Peyer's patch (tissue), 4 donors: ENCODE measurements around the gene GFPT2. TPM values are rescaled to one million over a fixed set of nuclear protein-coding genes. Genes with fewer than 3 reads are reported as not detected.
A peak's percentile ranks its signal among the peaks of the same experiment; 100 is the strongest.

ENCODE experiments used
- DNase-seq, 3 donors: peaks; one replicate each; pipeline ENCODE4 v3.0.0-alpha.2; 2017 to 2019
- H3K27ac ChIP-seq, 4 donors: fragments of 200-600 bp; sonication (generic); one replicate each; pipeline ENCODE4 v1.5.1; 2016 to 2019
- H3K27me3 ChIP-seq, 2 donors: fragments of 200-600 bp; sonication (generic); one replicate each; pipeline ENCODE4 v1.5.1; 2019
- H3K36me3 ChIP-seq, 3 donors: fragments of 200-600 bp; sonication (generic); one replicate each; pipeline ENCODE4 v1.5.1; 2016 to 2019
- H3K4me1 ChIP-seq, 4 donors: fragments of 200-600 bp; sonication (generic); one replicate each; pipeline ENCODE4 v1.5.1; 2016 to 2019
- H3K4me3 ChIP-seq, 4 donors: fragments of 200-600 bp; sonication (generic); 1 replicate in 3 of 4; 2 replicates in 1 of 4; pipeline ENCODE4 v1.5.1; 2016 to 2019; ENCODE audit warnings: mild to moderate bottlenecking in 1 of 4
- H3K9me3 ChIP-seq, 4 donors: fragments of 200-600 bp; sonication (generic); one replicate each; pipeline ENCODE4 v1.5.1; 2016 to 2019; ENCODE audit warnings: mild to moderate bottlenecking in 1 of 4
- CTCF ChIP-seq, 6 experiments: fragments of 450-650 bp in 4 of 6; fragments of 200-600 bp in 2 of 6; sonication (generic) in 1 of 6; IDR thresholded peaks; one replicate each; pipeline ENCODE4 v1.5.1; 2017 to 2019; ENCODE audit warnings: antibody characterized with exemption in 6 of 6, mild to moderate bottlenecking in 3 of 6, moderate library complexity in 1 of 6
- POLR2A ChIP-seq, 2 donors: fragments of 450-650 bp; IDR thresholded peaks; one replicate each; pipeline ENCODE4 v1.5.1; 2017; ENCODE audit warnings: antibody characterized with exemption in 2 of 2, mild to moderate bottlenecking in 2 of 2, moderate library complexity in 2 of 2
- total RNA-seq, 4 donors: library from RNA; depleted of rRNA; stranded (reverse); fragments of >200 nt; gene quantifications; one replicate each; pipeline ENCODE4 v1.1.0, GENCODE V29; 2016

GFPT2 gene
- total RNA-seq, 4 donors from 2014 or later, result 4.9 to 86.6 (median 13.1) TPM

- Histone ChIP-seq H3K9me3 (no peaks in the 10 kb centered on the region), H3K27ac (no peak overlapping the region), H3K4me1 (peaks cover 0 to 21% (median 9%) of the 10 kb centered on the region in 4 donors), H3K27me3 (peaks cover 0 to 19% of the 10 kb centered on the region in 2 donors), H3K4me3 (no peak overlapping the region), H3K36me3 (no peaks in the 10 kb centered on the region)
- no peak for DNase-seq
- TF ChIP-seq CTCF (IDR thresholded peaks at IDR 0.05) (no peak), POLR2A (IDR thresholded peaks at IDR 0.05) (no peak)
These were observed 1.8 kb upstream of the GFPT2 start for GRCh38 chr5:180354966-180355365.

GRCh38 chr5:180353980-180354452 lies 880 bp upstream of the GFPT2 start:
- TF ChIP-seq CTCF (IDR thresholded peaks at IDR 0.05) (no peak), POLR2A (IDR thresholded peaks at IDR 0.05) (no peak)
- Histone ChIP-seq H3K4me3 (peak overlapping the region; percentile 39 to 65 (median 56)), H3K9me3 (no peaks in the 10 kb centered on the region), H3K36me3 (no peaks in the 10 kb centered on the region), H3K27me3 (peaks cover 0 to 19% of the 10 kb centered on the region in 2 donors), H3K27ac (peak overlapping the region in 2 of 4 donors; percentile 26 to 65), H3K4me1 (peaks cover 0 to 21% (median 9%) of the 10 kb centered on the region in 4 donors)
- DNase-seq, result no peak

DNA sequence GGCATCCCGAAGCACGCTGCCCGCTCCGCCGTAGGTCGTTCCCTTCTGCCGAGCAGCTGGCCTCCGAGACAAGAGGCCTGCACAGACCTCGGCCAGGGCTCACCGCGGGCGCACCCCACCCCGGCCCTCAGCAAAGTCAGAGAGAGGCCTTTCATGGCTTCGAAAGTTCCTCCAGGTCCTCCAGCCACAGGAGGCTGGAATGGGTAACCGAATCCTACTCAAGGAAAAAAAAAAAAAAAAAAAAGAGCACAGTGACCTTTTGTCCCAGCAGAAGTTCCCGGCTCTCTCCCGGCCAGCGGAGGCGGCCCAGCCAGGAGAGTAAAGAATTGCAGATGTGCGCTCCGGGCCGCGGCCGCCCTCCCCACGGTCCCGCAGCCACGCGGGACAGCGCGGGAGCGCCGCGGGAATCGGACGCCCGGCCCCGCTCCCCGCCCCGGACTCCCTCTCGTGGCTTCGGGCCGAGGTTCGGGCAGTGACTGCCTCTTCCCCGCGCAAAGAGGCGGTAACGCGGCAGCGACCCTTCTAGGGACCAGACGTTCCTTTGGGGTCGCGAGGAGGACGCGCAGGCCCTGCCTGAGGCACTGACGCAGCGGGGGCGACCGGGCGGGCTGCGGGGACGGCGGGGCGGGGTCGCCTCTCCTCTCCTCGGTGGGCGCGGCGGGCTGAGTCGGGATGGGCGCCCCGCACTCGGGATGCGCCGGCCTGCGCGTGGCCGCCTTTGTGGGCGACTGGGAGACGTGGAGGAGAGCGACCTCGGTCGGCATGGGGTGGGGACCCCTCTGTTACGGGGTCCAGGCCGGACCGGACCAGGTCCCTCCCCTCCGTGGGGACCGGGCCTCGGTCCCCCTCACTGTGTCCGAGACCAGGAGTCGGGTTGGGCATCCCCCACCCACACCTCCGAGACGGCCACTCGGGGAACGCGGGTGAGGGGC lies 754 bp downstream of the GFPT2 start:
- H3K27me3 ChIP-seq, result peaks cover 0 to 19% of the 10 kb centered on the region in 2 donors

GRCh38 chr5:180350711-180351465 lies 2.2 kb downstream of the GFPT2 start:
- Histone ChIP-seq H3K4me1 (peaks cover 0 to 21% (median 9%) of the 10 kb centered on the region in 4 donors), H3K36me3 (no peaks in the 10 kb centered on the region), H3K27me3 (peaks cover 0 to 19% of the 10 kb centered on the region in 2 donors), H3K4me3 (no peak overlapping the region), H3K9me3 (no peaks in the 10 kb centered on the region), H3K27ac (no peak overlapping the region)
- no peak for TF ChIP-seq POLR2A (IDR thresholded peaks at IDR 0.05)
- DNase-seq, result no peak

More for the DNA sequence above, 754 bp downstream of the GFPT2 start:
- Histone ChIP-seq H3K36me3 (no peaks in the 10 kb centered on the region), H3K9me3 (no peaks in the 10 kb centered on the region), H3K27ac (peak overlapping the region; percentile 41 to 65 (median 50)), H3K4me1 (peaks cover 0 to 21% (median 9%) of the 10 kb centered on the region in 4 donors), H3K4me3 (peak overlapping the region; percentile 39 to 65 (median 56))
- no peak for DNase-seq
- TF ChIP-seq CTCF (IDR thresholded peaks at IDR 0.05) (peak in 1 of 6 experiments; percentile 8), POLR2A (IDR thresholded peaks at IDR 0.05) (no peak)

GRCh38 chr5:180350296-180350695 lies 2.8 kb downstream of the GFPT2 start:
- Histone ChIP-seq H3K27me3 (peaks cover 0 to 19% of the 10 kb centered on the region in 2 donors), H3K4me1 (peaks cover 0 to 21% (median 9%) of the 10 kb centered on the region in 4 donors), H3K27ac (no peak overlapping the region), H3K9me3 (no peaks in the 10 kb centered on the region), H3K36me3 (no peaks in the 10 kb centered on the region), H3K4me3 (no peak overlapping the region)
- no peak for DNase-seq
- TF ChIP-seq CTCF (IDR thresholded peaks at IDR 0.05) (no peak), POLR2A (IDR thresholded peaks at IDR 0.05) (no peak)
